ENCODE results near the gene CPNE1.

DNA sequence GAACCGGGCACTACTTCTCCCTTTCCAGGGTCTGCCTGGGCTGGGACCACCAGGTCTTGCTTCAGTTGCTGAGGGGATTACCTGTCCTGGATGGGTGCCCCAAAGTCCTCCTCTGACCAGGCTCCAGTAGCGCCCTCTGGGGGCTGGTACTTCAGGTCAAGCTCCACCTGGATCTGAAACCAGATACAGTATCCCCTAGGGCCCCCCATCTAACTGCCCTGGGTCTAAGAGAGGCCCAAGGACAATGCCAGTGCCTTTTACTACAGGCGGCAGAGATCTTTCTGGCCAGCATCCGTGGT lies 60.3 kb downstream of the CPNE1 start:
- TF ChIP-seq POLR2A (IDR thresholded peaks at IDR 0.05): no peak
- TF ChIP-seq, protein P1, sequence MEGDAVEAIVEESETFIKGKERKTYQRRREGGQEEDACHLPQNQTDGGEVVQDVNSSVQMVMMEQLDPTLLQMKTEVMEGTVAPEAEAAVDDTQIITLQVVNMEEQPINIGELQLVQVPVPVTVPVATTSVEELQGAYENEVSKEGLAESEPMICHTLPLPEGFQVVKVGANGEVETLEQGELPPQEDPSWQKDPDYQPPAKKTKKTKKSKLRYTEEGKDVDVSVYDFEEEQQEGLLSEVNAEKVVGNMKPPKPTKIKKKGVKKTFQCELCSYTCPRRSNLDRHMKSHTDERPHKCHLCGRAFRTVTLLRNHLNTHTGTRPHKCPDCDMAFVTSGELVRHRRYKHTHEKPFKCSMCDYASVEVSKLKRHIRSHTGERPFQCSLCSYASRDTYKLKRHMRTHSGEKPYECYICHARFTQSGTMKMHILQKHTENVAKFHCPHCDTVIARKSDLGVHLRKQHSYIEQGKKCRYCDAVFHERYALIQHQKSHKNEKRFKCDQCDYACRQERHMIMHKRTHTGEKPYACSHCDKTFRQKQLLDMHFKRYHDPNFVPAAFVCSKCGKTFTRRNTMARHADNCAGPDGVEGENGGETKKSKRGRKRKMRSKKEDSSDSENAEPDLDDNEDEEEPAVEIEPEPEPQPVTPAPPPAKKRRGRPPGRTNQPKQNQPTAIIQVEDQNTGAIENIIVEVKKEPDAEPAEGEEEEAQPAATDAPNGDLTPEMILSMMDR (IDR thresholded peaks at IDR 0.05): peak in 4 of 12 donors; percentile 6 to 16 (median 14)
